DMS79 treated with DMSO at 0.1 percent for 48 hours (cell line): ENCODE data around the gene EVI5L.
A peak's percentile ranks its signal among the peaks of the same experiment; 100 is the strongest.
"Not testable (repeated sequence)": the region's sequence is repeated elsewhere in the genome, so short reads cannot be mapped to it uniquely, and the experiment has no call there.

Experiments
- DNase-seq: peaks from one replicate; lab custom pipeline; 2025; lab: John Stamatoyannopoulos, UW

Gene EVI5L

GRCh38 chr19:7846155-7846646 lies 16.2 kb downstream of the EVI5L start:
- no peak for DNase-seq

DNA sequence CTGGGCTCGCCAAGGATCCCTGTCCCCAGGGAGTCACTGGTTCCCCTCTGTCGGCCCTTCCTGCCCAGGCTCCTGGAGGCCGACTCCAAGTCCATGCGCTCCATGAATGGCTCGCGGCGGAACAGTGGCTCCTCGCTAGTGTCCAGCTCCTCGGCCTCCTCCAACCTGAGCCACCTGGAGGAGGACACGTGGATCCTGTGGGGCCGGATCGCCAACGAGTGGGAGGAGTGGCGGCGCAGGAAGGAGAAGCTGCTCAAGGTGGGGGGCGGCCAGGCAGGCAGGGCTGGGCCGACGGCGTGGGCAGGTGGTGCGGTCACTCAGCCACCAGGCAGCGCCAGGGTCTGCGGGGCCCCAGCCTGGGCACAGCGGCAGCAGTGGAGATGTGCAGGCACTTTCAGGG lies 17.6 kb downstream of the EVI5L start:
- no peak for DNase-seq

DNA sequence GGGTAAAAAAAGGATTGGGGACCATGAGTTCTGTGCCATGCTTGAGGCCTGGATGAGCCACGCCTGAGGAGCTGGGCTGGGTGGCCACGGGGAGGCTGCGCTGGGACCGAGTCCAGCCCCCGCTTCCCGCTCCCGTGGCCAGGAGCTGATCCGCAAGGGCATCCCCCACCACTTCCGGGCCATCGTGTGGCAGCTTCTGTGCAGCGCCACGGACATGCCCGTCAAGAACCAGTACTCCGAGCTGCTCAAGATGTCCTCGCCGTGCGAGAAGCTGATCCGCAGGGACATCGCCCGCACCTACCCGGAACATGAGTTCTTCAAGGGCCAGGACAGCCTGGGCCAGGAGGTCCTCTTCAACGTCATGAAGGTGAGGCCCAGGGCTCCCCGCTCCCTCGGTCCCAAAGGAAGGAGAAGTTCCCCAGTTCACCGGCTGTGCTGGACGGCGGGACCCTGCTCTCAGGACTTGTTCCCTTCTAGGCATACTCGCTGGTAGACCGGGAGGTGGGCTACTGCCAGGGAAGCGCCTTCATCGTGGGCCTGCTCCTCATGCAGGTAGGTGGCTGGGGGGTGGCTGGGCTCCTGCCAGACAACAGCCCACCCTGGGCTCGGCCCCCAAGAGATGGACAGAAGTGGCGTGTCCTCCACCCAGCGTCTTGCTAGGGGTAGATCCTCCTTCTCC lies 18.9 kb downstream of the EVI5L start:
- DNase-seq = no peak

DNA sequence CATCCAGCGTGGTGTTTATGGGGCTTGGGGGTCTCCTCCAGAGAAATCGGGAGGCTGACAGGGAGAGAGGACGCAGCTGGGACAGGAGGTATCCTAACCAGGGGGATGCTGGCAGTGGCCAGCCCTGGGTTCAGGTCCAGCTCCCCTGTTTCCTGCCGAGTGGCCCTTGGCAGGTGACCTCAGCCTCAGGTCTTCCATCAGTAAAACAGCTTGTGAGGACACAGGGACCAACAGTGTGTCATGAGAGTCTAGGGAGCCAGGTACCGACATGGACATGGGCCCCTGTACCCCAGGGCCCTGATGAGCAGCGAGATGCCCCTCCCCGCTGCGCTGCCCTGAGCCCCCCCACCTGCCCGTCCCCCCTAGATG lies 19.6 kb downstream of the EVI5L start:
- no peak for DNase-seq

DNA sequence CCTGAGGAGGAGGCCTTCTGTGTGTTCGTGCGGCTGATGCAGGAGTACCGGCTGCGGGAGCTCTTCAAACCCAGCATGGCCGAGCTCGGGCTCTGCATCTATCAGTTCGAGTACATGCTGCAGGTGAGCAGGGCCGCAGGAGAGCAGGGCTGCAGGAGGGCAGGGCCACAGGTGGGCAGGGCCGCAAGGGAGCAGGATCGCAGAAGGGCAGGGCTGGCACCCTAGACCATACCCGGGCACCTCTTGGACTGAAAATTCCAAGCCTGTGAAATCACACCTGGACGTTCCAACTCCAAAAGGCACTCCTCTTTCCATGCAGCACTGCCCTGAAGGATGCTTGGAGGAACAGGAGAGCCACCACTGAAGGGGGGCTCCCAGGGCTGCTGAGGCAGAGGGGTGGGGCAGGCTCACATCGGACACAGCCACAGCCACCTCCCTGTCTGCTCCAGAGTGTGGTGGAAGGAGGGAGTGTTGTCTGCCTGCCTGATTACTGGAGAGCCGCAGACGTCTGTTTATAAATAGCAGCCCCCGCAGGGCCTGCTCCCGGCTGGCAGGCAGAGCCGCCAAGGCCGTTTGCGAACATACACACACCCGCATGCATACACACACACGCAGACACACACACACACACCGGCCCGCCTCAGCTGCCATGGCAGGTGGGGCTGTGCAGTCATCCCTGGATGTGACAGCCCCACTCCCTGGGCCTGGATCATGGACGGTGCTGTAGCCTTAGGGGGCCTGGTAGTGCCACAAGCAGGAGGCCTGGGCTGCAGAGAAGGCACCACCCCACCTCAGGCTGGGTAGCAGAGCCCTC lies 20.2 kb downstream of the EVI5L start:
- no peak for DNase-seq

DNA sequence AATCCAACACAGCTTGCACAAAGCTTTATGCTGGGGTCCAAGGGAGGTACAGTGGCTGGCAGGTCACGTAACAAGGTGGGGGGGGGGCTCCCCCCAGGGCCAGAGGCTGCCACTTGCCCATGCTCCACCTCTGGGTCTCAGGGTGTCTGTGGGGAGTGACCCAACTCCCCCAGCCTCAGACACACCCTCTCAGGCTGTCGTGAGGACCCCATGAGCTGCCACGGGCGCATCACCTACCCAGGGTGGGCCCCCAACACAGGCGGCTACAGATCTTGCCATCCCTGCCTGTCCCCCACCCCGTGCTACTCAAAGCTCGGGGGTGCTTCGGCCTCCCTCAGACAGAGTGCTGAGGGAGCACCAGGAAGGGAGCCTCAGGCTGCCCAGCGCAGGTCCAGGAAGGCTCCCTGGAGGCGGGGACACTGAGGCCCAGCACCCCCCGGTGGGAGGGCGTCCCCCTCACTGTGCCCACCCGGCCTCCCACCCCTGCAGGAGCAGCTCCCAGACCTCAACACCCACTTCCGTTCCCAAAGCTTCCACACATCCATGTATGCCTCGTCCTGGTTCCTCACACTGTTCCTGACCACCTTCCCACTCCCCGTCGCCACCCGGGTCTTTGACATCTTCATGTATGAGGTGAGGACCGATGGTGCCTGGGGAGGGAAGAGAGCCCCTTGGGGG lies 21.1 kb downstream of the EVI5L start:
- no peak for DNase-seq

DNA sequence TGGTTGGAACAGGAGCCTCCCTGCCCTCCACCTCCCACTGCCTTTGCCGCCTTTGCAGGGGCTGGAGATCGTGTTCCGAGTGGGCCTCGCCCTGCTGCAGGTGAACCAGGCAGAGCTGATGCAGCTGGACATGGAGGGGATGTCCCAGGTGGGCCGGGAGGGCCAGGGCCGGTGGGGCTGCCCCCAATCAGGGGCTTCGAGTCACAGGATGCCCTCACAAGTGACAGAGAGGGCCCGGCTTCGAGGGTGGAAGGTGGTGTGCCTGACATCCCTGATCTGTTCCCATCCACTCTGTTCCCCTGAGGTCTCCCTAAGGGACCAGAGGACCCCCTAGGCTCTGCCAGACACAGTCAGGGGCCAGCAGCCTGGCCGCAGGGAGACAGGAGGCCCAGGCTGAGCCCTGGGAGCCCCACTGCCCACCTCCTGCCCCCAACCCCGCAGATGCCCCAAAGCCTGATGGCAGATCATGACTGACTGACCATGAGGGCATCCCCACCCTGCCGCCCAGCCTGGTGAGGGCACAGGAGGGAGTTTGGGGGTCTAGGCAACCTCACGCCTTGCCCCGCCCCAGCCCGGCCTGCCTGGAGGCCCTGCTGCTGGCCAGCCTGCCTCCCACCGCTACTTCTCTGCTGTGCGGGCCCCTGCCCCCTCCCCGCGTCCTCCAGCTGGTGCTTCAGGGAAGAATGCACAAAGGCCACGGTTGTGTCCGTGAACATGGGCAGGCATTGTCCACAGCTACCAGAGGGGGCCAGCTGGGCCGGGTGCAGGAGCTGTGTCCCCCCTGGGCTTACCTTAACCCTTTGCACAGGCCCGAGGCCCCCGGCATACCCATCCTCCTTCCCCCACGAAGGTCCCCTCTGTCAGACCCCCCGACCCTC lies 21.8 kb downstream of the EVI5L start:
- DNase-seq = no peak

- DNase-seq = peak; percentile 84
Observed at GRCh38 chr19:7852851-7853769, 23.1 kb downstream of the EVI5L start.

- no peak for DNase-seq
Observed at GRCh38 chr19:7853770-7854128, 23.7 kb downstream of the EVI5L start.

GRCh38 chr19:7855426-7856108 lies 25.5 kb downstream of the EVI5L start:
- no peak for DNase-seq

GRCh38 chr19:7856109-7856591 lies 26.1 kb downstream of the EVI5L start:
- no peak for DNase-seq

DNA sequence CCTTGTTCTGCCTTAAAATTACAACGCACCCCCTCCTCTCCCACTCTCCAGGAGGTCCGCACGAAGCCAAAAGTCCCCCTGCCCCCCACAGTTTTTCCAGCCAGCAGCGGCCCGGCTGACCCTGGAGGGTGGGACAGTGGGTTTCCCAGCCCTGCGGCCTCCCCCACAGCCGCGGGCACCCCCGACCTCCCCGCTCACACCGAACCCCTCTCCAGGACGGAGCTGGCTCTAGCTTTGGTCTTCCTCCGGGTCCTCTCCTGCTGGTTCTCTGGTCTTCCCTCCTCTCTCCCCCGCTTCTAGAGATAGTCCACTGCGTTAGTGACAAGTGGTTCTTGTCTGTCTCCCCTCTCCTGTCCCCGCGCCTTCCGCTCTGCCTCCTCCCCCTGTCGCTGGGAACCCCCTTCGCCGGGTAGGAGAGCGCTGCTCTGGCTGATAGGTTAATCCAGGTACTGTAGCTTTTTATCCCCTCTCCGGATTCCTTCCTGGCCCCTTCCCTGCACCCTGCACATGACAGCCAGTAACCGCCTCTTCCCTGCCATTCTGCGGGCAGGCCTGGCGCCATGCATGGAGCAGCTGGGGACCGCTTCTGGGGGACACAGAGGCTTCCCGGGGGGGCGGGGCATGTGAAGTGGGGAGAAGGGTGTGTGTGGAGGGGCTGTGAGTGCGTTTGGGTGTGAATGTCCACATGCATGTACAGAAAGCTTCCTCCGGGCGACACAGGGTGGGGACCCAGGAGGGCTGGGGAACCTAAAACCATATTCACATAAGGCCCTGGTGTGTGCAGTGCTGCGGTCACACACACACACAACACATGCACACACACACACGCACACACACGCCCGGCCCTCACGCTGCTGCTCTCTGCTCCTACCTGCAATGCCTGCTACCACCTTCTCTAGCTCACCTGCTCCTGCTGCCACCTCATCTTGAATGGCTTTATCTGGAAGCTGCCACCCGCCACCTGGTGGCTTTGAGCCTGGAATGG lies 27.0 kb downstream of the EVI5L start:
- no peak for DNase-seq

GRCh38 chr19:7857727-7858108 lies 27.7 kb downstream of the EVI5L start:
- DNase-seq = no peak

- no peak for DNase-seq
Observed at GRCh38 chr19:7858109-7858770, 28.2 kb downstream of the EVI5L start.

DNA sequence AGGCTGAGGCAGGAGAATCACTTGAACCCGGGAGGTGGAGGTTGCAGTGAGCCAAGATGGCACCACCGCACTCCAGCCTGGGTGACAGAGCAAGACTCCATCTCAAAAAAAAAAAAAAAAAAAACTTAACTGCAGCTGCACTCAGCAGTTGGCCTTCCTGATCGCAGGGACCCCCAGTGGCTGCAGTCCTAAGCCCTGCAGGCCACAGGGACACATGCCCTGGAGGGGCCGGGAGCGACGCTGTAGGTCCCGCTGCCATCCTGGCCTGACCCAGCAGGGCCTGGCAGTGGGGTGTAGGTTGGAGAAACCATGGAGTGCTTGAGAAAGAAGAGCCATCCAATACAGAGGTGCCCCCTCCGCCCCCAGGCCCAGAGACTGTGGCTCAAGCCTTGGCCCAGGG lies 29.1 kb downstream of the EVI5L start:
- not testable (repeated sequence) for DNase-seq

DNA sequence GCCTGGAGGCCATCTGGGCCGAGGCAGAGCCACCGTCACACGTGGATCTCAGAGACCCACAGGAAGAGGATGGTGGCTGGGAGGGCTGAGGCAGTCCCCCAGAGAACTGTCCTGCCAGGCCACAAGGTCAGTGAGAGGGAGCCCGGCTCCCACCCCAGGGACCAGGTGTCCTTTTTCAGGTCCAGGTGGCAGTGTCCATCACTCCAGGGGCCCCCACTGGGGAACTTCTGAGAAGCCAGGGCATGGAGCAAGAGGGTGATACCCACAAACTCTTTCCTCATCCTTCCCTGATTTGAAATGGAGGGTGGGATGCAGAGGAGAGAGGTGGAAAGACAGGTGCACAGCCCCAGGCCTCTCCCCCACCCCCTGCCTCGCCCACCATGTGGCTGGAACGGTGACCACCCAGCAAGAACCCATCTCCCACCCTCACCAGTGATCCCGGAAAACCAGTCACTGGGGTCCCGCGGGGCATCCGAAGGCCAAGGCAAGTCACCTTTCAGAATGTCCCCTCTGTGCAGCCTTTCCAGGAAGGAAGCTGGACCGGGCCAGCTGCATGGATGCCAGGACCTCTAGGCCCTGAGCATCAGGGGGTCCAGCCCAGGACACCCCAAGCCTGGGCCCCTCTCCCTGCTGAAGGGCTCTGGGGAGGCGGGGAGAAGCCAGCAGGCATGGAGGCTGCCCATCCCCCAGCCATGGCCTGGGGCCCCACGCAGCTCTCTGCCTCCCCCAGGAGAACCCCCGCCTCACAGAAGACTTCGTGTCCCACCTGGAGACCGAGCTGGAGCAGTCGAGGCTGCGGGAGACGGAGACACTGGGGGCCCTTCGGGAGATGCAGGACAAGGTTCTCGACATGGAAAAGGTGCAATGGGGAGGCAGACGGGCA lies 30.1 kb downstream of the EVI5L start:
- DNase-seq = no peak
